Smooth muscle cell of the brain vasculature (primary cell): ENCODE results near the gene PASD1.
"Not testable (repeated sequence)": the region's sequence is repeated elsewhere in the genome, so short reads cannot be mapped to it uniquely, and the experiment has no call there.

ENCODE experiments used
- DNase-seq: peaks from one replicate; pipeline ENCODE4 v3.0.0-alpha.2; 2012; ENCODE audit warnings: low read depth, low spot score

Gene PASD1

GRCh38 chrX:151624677-151625076 lies 61.2 kb downstream of the PASD1 start:
- no peak for DNase-seq

DNA sequence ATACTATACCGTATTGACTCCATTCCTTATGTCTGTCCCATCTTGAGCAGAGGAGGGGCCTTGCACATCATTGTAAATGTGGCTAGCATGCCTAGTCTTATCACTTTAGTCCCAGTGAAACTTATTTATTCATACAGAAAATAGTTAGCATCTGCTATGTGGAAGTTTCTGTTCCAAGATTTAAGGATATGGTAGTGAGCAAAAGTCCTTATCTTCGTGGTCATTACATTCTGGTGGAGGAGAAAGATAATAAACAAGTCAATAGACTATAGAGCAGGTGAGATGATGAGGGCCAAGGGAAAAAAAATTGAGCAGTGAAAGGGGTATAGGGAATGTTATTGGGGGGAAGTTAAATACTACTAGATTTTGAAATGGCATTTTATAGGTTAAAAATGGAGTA lies 68.3 kb downstream of the PASD1 start:
- DNase-seq: no peak

GRCh38 chrX:151633157-151633556 lies 69.7 kb downstream of the PASD1 start:
- no peak for DNase-seq

- DNase-seq: no peak
Measured at GRCh38 chrX:151634937-151635336, 71.5 kb downstream of the PASD1 start.

GRCh38 chrX:151641564-151641963 lies 78.1 kb downstream of the PASD1 start:
- no peak for DNase-seq

DNA sequence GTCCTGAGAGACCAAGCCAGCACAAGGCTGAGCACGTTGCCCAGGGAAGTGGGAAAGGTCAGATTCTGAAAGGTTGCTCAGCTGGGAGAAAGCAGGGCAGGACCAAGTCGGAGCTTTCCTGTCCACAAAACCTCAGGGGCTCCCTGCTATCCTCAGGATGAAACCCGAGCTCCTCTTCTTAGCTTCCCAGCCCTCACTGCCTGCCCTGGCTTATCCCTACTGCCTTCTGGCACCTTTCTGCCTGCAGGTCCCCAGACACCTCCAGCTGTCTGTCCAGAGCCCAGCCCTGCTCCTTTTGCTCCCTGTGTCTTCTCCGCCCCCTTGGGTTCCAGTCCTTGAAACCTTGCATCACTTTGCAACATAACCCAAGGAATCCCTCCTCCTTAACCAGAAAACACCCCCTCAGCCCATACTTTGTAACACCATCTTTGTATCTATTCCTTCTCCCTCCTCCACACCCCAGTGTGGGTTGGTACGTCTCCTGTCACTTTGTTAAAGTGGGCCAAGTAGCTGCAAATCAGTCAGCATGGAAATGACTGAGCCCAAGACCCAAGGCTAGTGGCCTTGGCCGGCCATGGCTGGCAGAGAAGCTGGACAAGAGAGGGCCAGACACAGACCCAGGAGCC lies 111.8 kb downstream of the PASD1 start:
- no peak for DNase-seq

GRCh38 chrX:151676196-151676595 lies 112.7 kb downstream of the PASD1 start:
- no peak for DNase-seq

DNA sequence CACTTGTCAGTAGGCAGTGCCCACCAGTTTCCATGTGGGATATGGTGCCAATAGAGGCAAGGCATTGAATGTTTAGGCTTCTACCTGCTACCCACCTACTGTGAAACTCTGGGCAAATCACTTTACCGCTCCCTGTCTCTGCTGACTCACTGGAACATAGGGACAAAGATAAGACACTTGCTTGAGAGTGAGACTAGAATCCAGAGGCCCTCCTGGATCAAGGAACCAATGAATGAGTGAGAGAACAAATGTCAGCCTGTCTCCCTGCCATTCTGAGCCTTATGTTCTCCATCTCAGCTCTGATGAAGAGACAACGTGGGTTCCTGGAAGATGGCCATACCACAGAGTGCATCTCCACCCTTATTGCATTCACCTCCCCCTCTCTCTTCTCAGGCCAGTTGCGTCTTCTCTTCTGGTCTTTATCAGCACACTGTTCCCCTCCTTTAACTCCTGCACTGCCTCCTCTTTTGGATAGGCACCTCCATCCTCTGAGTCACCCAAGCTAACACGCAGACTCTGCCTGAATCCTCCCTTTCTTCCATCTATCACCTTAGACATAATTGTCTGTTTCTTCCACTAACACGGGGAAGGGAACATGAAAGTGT lies 116.4 kb downstream of the PASD1 start:
- no peak for DNase-seq

- no peak for DNase-seq
Measured at GRCh38 chrX:151680805-151681204, 117.3 kb downstream of the PASD1 start.

DNA sequence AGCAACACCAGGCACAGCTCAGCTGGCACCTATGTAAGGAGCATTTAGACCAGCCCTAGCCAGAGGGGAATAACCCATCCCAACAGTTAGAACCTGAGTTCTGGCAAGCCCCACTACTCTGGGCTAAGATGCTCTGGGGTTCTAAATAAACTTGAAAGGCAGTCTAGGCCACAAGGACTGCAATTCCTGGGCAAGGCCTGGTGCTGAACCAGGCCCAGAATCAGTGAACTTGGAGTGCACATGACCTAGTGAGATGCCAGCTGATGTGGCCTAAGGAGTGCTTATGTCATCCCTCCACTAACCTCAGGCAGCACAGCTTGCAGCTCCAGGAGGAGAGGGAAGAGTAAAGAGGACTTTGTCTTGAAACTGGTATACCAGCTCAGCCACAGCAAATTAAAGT lies 124.2 kb downstream of the PASD1 start:
- no peak for DNase-seq

DNA sequence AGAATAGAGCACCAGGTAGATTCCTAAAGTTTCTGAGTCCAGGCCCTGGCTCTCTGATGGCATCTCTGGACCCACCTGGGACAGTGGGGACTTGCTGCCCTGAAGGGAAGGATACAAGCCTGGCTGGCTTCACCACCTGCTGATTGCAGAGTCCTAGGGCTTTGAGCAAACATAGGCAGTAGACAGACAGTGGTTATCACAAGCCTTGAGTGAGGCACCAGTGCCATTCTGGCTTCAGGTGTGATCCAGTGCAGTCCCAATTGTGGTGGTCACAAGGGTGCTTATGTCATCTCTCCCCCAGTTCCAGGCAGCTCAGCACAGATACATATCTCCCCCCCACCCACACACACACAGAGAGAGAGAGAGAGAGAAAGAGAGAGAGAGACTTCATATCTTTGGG lies 125.2 kb downstream of the PASD1 start:
- DNase-seq: no peak

- DNase-seq: no peak
Measured at GRCh38 chrX:151692825-151693224, 129.3 kb downstream of the PASD1 start.

GRCh38 chrX:151694121-151694520 lies 130.6 kb downstream of the PASD1 start:
- DNase-seq: no peak

- DNase-seq: no peak
Measured at GRCh38 chrX:151694661-151695582, 131.4 kb downstream of the PASD1 start, which contains the start of gene PRRG3. TSS of gene PRRG3 (plus strand) at chrX:151695458. CDS start at chrX:151698815, 3,357 bp downstream.

GRCh38 chrX:151695583-151696340 lies 132.3 kb downstream of the PASD1 start:
- no peak for DNase-seq

DNA sequence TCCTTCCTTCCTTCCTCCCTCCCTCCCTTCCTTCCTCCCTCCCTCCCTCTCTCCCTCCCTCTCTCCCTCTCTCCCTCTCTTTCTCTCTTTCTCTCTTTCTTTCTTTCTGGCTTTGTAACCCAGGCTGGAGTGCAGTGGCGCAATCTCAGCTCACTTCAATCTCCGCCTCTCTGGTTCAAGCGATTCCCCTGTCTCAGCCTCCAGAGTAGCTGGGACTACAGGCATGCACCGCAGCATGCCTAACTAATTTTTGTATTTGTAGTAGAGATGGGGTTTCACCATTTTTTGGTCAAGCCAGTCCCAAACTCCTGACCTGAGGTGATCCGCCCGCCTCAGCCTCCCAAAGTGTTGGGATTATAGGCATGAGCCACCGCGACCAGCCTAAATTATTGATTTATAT lies 133.6 kb downstream of the PASD1 start:
- not testable (repeated sequence) for DNase-seq

DNA sequence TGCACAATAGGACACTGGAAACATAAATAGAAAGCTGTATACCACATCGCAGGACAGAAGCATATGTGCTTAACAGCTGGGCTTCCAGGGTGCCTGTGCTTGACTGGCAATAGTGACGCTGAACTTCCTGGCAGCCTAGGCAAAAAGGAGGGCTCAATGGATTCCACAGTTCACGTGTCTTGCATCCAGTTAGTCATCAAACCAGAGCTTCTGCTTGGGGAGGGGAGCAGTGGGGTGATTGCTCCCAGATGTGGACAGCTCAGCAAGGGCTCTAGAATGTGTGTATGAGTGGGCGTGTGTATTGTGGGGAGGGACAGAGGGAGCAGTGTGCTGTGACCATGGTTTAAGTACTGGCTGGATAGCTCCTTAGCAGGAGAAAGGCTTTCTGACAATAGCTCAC lies 134.0 kb downstream of the PASD1 start:
- DNase-seq: no peak

- DNase-seq: no peak
Measured at GRCh38 chrX:151698485-151698884, 135.0 kb downstream of the PASD1 start.

DNA sequence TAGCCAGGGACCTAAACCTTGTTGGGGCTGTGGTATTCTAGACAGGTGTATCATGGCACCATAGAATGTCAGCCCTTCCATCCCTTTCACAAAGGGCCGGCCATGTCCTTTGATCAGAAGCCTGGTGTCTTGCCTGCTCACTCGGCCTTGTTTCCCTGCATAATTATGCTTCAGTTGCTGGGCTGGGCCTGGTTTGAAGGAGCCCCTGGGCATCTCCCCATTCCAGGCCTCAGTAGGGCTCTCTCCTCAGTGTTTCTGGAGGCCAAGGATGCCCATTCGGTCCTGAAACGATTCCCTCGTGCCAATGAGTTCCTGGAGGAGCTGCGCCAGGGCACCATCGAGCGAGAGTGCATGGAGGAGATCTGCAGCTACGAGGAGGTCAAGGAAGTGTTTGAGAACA lies 136.3 kb downstream of the PASD1 start:
- DNase-seq: no peak

DNA sequence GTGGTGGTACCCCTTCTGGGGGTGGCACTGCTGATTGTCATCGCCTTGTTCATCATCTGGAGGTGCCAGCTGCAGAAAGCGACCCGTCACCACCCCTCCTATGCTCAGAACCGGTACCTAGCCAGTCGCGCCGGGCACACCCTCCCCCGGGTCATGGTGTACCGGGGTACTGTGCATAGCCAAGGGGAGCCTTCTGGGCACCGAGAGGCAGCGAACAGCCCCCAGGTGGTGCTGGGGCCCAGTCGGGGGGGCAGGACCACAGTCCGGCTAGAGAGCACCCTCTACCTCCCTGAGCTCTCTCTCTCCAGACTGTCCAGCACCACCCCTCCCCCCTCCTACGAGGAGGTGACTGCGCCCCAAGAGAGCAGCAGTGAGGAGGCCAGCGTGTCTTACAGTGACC lies 137.1 kb downstream of the PASD1 start:
- DNase-seq: no peak

DNA sequence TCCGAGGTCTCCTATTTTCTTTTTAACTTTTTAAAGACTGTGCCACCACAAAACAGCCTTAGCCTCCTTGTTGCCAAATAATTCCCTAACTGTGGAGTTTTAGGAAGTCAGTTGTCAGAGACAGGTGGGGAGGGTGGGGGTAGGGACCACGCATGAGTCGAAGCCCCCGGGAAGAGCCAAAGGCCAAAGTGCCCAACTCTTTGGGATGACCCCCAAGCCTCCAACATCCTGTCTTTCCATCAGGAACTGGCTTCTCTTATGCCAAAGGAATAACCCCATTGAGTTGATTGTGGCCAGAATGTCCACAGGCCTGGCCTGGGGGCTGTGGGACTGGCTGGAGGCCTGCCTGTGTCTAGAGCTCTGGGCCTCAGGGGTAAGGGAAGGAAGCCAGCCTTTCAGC lies 137.6 kb downstream of the PASD1 start:
- DNase-seq: no peak

DNA sequence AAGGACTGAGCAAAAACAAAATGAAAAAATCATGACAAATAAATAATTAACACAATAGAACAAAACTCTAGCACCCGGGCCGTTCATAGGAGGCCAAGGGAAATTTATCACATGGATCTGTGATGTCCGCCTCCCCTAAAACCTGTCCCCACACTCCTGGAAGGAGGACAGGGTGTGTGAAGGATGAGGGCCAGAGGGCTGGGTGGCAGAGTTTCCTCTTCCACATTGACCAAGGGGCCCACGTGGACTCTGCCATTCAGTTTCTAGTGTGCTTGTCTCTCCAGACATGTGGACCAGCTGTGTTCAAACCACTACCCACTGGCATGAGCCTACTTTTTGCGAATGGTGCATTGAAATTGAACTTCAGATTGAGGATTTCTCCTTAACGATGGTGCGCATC lies 138.1 kb downstream of the PASD1 start:
- no peak for DNase-seq
